SJCRH30 (cell line): Measurements from ENCODE around the gene PCNX3. TPM values are rescaled to one million over a fixed set of nuclear protein-coding genes. Genes with fewer than 3 reads are reported as not detected.

Experiments
- DNase-seq, 2 experiments: peaks; one replicate each; pipeline ENCODE4 v3.0.0-alpha.2; 2015 to 2020
- H3K27ac ChIP-seq: fragments of 250-450 bp; sonication (Bioruptor Pico); 2 replicates; pipeline ENCODE4 v1.5.1; 2020; ENCODE audit warnings: mild to moderate bottlenecking, moderate library complexity
- H3K27me3 ChIP-seq: fragments of 250-450 bp; sonication (Bioruptor Pico); 2 replicates; pipeline ENCODE4 v1.5.1; 2020; ENCODE audit warnings: mild to moderate bottlenecking, moderate library complexity
- H3K36me3 ChIP-seq: fragments of 250-450 bp; sonication (Bioruptor Pico); 2 replicates; pipeline ENCODE4 v1.5.1; 2020; ENCODE audit warnings: mild to moderate bottlenecking, moderate library complexity
- H3K4me1 ChIP-seq: fragments of 250-450 bp; sonication (Bioruptor Pico); 2 replicates; pipeline ENCODE4 v1.5.1; 2020; ENCODE audit warnings: mild to moderate bottlenecking, moderate library complexity
- H3K4me3 ChIP-seq: fragments of 250-450 bp; sonication (Bioruptor Pico); 2 replicates; pipeline ENCODE4 v1.5.1; 2020; ENCODE audit warnings: mild to moderate bottlenecking, moderate library complexity
- H3K9me3 ChIP-seq: fragments of 250-450 bp; sonication (Bioruptor Pico); replicated peaks from 2 replicates; pipeline ENCODE4 v1.5.1; 2020; ENCODE audit warnings: mild to moderate bottlenecking, moderate library complexity
- total RNA-seq: library from RNA; depleted of rRNA; stranded (reverse); fragments of >200 nt; shearing (Covaris generic); gene quantifications from 2 replicates; pipeline ENCODE4 v1.2.3, GENCODE V29; 2014

Gene PCNX3
- total RNA-seq, 1 experiment from 2014 or later = 27.1 TPM

- Histone ChIP-seq H3K36me3 (peaks cover 20% of the 10 kb centered on the region), H3K27me3 (no peaks in the 10 kb centered on the region), H3K4me1 (no peaks in the 10 kb centered on the region), H3K27ac (no peak overlapping the region), H3K4me3 (no peak overlapping the region), H3K9me3 (no peaks in the 10 kb centered on the region)
- no peak for DNase-seq
Measured at GRCh38 chr11:65617136-65617850, 1.7 kb downstream of the PCNX3 start.

GRCh38 chr11:65617990-65618751 lies 2.6 kb downstream of the PCNX3 start:
- Histone ChIP-seq H3K36me3 (peaks cover 20% of the 10 kb centered on the region), H3K9me3 (no peaks in the 10 kb centered on the region), H3K4me1 (no peaks in the 10 kb centered on the region), H3K4me3 (no peak overlapping the region), H3K27ac (no peak overlapping the region), H3K27me3 (no peaks in the 10 kb centered on the region)
- DNase-seq = no peak

- H3K4me1 ChIP-seq = no peaks in the 10 kb centered on the region
- H3K27me3 ChIP-seq = no peaks in the 10 kb centered on the region
- DNase-seq = no peak
- no peak overlapping the region for H3K4me3 ChIP-seq
- H3K36me3 ChIP-seq = peaks cover 20% of the 10 kb centered on the region
- no peaks in the 10 kb centered on the region for H3K9me3 ChIP-seq
- H3K27ac ChIP-seq = no peak overlapping the region
Measured at GRCh38 chr11:65618763-65619162, 3.2 kb downstream of the PCNX3 start.

- peaks cover 20% of the 10 kb centered on the region for H3K36me3 ChIP-seq
- H3K4me1 ChIP-seq = no peaks in the 10 kb centered on the region
Measured at GRCh38 chr11:65619281-65619928, 3.8 kb downstream of the PCNX3 start.

GRCh38 chr11:65620666-65621065 lies 5.1 kb downstream of the PCNX3 start:
- no peaks in the 10 kb centered on the region for H3K9me3 ChIP-seq
- H3K27me3 ChIP-seq = no peaks in the 10 kb centered on the region
- no peak for DNase-seq
- no peak overlapping the region for H3K27ac ChIP-seq
- H3K4me3 ChIP-seq = no peak overlapping the region
- peaks cover 20% of the 10 kb centered on the region for H3K36me3 ChIP-seq
- H3K4me1 ChIP-seq = no peaks in the 10 kb centered on the region

More at GRCh38 chr11:65619281-65619928, 3.8 kb downstream of the PCNX3 start:
- no peak overlapping the region for H3K4me3 ChIP-seq
- no peak overlapping the region for H3K27ac ChIP-seq
- no peaks in the 10 kb centered on the region for H3K9me3 ChIP-seq
- no peak for DNase-seq
- no peaks in the 10 kb centered on the region for H3K27me3 ChIP-seq

GRCh38 chr11:65621460-65621859 lies 5.9 kb downstream of the PCNX3 start:
- H3K27me3 ChIP-seq = no peaks in the 10 kb centered on the region
- no peak overlapping the region for H3K27ac ChIP-seq
- H3K4me1 ChIP-seq = no peaks in the 10 kb centered on the region
- DNase-seq = no peak
- no peak overlapping the region for H3K4me3 ChIP-seq
- no peaks in the 10 kb centered on the region for H3K9me3 ChIP-seq
- peaks cover 25% of the 10 kb centered on the region for H3K36me3 ChIP-seq

GRCh38 chr11:65622011-65622410 lies 6.4 kb downstream of the PCNX3 start:
- Histone ChIP-seq H3K4me1 (no peaks in the 10 kb centered on the region), H3K4me3 (no peak overlapping the region), H3K36me3 (peaks cover 29% of the 10 kb centered on the region), H3K9me3 (no peaks in the 10 kb centered on the region), H3K27ac (no peak overlapping the region), H3K27me3 (no peaks in the 10 kb centered on the region)
- no peak for DNase-seq

GRCh38 chr11:65623177-65623576 lies 7.6 kb downstream of the PCNX3 start:
- no peaks in the 10 kb centered on the region for H3K9me3 ChIP-seq
- peaks cover 35% of the 10 kb centered on the region for H3K36me3 ChIP-seq

GRCh38 chr11:65623852-65624616 lies 8.5 kb downstream of the PCNX3 start:
- H3K27me3 ChIP-seq = no peaks in the 10 kb centered on the region
- H3K9me3 ChIP-seq = no peaks in the 10 kb centered on the region
- H3K27ac ChIP-seq = no peak overlapping the region
- no peak overlapping the region for H3K4me3 ChIP-seq
- H3K36me3 ChIP-seq = peaks cover 34% of the 10 kb centered on the region
- DNase-seq = no peak
- H3K4me1 ChIP-seq = no peaks in the 10 kb centered on the region

More at GRCh38 chr11:65623177-65623576, 7.6 kb downstream of the PCNX3 start:
- Histone ChIP-seq H3K27me3 (no peaks in the 10 kb centered on the region), H3K27ac (no peak overlapping the region), H3K4me1 (no peaks in the 10 kb centered on the region), H3K4me3 (no peak overlapping the region)
- DNase-seq = no peak

- Histone ChIP-seq H3K27ac (no peak overlapping the region), H3K4me1 (no peaks in the 10 kb centered on the region), H3K36me3 (peaks cover 39% of the 10 kb centered on the region), H3K27me3 (no peaks in the 10 kb centered on the region), H3K4me3 (no peak overlapping the region), H3K9me3 (no peaks in the 10 kb centered on the region)
- DNase-seq = no peak
Measured at GRCh38 chr11:65624931-65625627, 9.5 kb downstream of the PCNX3 start.

GRCh38 chr11:65625628-65626342 lies 10.2 kb downstream of the PCNX3 start:
- Histone ChIP-seq H3K27ac (no peak overlapping the region), H3K27me3 (no peaks in the 10 kb centered on the region), H3K36me3 (peaks cover 45% of the 10 kb centered on the region), H3K9me3 (no peaks in the 10 kb centered on the region), H3K4me3 (no peak overlapping the region), H3K4me1 (no peaks in the 10 kb centered on the region)
- DNase-seq = no peak

- Histone ChIP-seq H3K4me1 (no peaks in the 10 kb centered on the region), H3K4me3 (no peak overlapping the region), H3K36me3 (peaks cover 39% of the 10 kb centered on the region), H3K27me3 (no peaks in the 10 kb centered on the region), H3K27ac (no peak overlapping the region), H3K9me3 (no peaks in the 10 kb centered on the region)
- no peak for DNase-seq
Measured at GRCh38 chr11:65627202-65627601, 11.6 kb downstream of the PCNX3 start.

GRCh38 chr11:65629579-65629978 lies 14.0 kb downstream of the PCNX3 start:
- DNase-seq = no peak
- no peaks in the 10 kb centered on the region for H3K9me3 ChIP-seq
- H3K36me3 ChIP-seq = peaks cover 40% of the 10 kb centered on the region
- H3K27me3 ChIP-seq = no peaks in the 10 kb centered on the region
- H3K27ac ChIP-seq = no peak overlapping the region
- no peaks in the 10 kb centered on the region for H3K4me1 ChIP-seq
- no peak overlapping the region for H3K4me3 ChIP-seq

GRCh38 chr11:65630215-65630614 lies 14.6 kb downstream of the PCNX3 start:
- Histone ChIP-seq H3K4me3 (no peak overlapping the region), H3K27ac (no peak overlapping the region), H3K4me1 (no peaks in the 10 kb centered on the region), H3K9me3 (no peaks in the 10 kb centered on the region), H3K36me3 (peaks cover 46% of the 10 kb centered on the region), H3K27me3 (no peaks in the 10 kb centered on the region)
- no peak for DNase-seq
